HPDE6-E6E7 (cell line): ENCODE data around the gene GIMAP8.

Experiments
- DNase-seq: peaks from one replicate; pipeline ENCODE4 v3.0.0; 2011; ENCODE audit warnings: missing footprints; ENCODE audit errors: extremely low spot score

Gene GIMAP8

DNA sequence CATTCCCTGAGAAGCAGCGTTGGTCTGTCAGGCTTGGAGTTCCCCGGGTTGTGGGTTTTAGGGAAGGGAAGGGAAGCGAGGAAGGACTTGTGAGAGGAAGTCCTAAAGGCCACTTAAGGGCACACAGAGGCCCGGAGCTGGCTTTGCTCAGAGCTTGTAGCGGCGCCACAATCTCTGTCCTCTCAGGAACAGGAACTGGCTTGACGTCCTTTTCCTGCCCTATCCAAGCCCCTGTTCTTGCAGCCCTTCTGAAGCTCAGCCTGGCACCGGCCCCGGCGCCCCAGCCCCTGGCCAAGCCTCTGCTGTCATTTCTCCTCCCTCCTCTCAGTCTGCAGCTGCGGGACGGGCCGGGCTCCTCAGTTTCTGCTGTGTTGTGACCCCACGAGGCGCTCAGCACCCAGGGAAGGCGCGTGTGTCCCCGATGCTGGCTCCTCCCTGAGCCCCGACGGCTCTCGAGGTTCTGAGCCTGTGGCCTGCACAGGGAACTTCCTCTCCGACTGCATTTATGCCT is at the start of gene GIMAP8:
Gene GIMAP8, plus strand, starts transcription at position 140 of the 511 bp plus-strand sequence. CDS start 16,069 bp downstream, outside the sequence.
- DNase-seq = no peak

DNA sequence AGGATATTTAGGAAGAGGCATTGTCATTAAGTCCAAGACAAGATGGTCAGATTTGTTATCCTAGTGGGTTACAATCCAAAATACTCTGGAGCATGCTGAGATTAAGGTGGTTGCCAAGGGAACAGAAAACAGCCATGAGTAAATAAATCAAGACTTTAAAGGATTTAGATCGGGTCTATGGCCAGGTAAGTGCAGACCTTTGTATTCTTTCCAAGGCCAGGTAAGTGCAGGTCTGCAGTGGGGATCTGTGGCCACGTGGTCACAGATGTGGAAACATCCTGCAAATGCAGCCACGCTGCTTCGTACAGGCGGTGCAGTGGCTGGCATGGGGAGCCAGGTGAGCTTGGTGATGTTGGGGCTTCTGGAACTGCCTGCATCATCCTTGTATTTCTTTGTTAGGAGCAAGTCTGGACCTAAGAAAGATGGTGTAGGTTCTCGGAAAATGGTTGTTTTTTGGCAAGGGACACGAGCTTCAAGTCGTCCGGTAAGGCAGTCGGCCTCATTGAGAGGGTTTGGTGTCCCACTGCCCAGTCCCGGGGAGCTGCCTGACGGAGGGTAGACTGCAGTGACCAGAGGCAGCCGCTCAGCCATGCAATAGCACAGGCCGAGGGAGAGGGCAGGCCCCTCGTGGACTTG is 49.5 kb upstream of the GIMAP8 start:
- no peak for DNase-seq

DNA sequence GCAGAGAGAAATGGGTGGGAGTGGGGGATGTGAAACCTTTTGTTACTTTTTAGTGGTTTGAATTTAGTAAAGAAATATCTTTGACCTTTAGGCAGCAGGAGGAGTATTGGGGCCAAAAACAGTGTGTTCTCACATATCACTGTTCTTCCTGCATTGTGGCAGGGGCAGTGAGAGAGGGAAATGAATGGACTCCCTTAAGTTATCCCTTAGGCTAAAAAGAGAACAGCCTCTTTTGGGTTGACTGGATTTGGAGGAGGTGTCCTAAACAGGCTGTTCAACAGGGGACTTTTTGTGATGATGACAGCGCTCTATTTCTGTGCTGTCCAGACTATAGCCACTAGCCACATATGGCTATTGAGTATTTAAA is 49.0 kb upstream of the GIMAP8 start:
- DNase-seq = no peak

DNA sequence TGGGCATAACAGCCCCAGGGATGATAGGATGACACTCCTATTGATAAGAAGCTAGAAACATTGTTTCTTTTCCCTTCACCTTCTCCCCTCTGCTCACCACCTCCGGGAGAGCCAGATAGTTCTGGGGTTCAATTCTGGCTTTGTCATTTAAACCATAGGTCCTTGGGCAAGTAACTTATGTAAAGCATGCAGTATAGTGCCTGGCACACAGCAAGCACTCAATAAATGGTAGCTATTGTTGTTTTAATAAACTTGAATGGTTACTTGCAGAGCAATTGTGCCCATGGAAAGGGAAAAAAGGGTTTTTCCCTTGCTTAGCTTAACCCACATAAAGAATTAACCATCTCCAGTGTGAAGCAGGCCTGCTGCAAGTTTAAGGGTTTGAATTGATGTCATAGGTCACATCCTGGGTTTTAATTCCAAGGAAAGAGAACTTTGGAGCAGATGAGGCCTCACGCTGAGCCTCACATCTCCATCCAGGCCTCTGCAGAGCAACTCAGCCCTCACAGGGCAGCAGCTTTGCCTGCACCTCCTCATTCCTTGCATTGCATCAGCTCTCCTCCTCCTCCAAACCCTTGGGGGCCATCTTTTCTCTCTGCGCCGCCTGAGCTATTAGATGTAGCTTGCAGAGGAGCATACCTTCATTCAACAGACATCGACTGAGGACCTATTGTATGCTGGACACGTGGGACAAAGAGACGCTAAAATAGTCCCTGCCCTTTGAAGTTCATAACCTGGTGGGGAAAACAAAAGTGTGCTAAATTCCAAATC is 48.4 kb upstream of the GIMAP8 start:
- DNase-seq = no peak

DNA sequence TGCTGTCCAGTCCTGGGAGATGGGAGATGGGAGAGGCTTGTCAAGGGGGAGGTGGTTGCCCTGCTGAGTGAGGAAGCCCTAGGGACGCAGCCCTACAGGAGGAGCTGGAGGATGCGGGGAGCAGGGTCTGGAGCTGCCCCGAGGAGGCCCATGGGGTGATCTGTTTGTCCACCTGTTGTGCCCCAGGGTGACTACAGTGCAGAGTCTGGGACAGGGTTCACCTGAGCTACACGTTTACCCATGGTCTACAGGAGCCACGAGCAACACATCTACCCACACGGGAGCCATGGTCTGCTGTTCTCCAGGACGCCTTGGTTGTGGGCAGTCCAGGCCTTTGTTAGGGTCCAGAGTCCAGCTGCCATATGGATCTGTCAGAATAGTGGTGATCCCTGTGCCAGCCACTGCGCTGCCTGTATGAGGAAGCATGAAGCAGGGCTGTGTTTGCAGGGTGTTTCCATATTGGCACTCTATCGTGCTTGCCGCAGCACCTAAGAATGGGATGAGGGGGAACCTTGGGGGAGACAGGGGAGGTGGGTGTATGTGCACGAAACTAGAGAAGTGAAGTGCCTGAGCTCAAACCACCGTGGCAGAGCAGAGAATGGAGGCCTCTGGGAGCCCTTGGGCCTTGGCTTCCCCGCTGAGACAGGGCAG is 47.6 kb upstream of the GIMAP8 start:
- no peak for DNase-seq

DNA sequence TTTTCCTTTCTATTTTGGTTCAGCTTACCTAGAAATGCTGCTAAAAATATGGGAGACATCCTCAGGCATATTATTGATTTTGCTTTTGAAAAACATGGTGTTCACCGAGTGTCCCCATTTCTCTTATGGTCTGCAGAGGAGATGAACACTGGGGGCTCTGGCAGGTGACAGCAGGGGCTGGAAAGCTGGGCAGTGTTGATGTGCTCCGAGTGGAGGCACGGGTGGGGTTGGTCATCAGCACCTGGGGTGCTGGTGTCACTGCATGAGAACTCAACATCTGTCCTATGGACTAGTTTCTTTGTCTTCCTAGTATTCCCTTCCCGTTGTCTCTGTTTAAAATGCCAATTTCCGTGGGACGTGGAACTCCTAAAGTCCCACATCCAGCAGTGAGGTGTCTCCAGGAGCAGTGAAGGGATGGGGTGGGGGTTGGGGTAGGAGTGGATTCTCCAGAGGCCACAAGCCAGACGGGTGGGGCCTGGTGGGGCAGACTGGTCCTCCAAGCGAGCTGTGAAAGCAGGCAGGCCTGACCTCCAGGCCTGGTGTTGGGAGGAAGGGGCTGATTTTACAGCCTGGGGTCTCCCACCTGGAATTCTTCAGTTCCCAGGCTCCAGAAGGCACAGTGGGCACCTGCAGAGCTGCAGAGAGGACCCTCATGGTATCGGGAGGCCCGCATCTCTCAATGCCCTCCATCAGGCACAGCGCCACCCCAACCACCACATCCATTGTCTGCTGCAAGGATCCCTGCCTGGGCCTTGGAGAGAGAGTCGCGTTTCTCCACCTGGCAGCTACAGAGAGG is 46.9 kb upstream of the GIMAP8 start:
- DNase-seq = no peak

DNA sequence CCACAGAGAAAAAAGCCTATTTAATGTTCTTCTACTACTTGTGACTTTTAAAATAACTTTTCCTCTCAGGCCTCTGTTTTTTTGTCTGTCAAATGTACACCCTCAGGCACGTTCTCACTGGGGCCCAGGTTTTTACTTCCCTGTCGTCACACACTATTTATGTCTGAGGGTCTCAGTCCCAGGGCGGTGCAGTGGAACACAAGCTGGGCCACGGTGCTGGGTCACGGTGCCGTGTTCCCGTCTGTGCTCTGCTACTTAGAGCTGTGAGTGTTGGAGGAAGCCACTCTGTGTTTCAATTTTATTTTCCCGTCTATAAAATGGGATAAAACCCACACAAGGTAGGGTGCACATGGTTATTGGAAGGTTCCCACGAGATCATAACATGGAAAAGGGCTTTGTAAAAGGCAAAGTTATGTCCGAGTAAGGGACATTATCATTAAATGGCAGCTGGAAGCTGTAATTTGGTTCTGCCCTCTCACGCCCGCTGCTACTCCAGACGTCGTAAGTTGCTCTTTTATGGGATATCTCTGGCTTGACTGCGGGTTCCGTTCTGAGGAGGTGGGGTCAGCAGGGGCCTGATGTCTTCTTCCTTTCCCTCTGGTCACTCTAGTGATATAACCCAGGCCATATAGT is 46.1 kb upstream of the GIMAP8 start:
- no peak for DNase-seq

DNA sequence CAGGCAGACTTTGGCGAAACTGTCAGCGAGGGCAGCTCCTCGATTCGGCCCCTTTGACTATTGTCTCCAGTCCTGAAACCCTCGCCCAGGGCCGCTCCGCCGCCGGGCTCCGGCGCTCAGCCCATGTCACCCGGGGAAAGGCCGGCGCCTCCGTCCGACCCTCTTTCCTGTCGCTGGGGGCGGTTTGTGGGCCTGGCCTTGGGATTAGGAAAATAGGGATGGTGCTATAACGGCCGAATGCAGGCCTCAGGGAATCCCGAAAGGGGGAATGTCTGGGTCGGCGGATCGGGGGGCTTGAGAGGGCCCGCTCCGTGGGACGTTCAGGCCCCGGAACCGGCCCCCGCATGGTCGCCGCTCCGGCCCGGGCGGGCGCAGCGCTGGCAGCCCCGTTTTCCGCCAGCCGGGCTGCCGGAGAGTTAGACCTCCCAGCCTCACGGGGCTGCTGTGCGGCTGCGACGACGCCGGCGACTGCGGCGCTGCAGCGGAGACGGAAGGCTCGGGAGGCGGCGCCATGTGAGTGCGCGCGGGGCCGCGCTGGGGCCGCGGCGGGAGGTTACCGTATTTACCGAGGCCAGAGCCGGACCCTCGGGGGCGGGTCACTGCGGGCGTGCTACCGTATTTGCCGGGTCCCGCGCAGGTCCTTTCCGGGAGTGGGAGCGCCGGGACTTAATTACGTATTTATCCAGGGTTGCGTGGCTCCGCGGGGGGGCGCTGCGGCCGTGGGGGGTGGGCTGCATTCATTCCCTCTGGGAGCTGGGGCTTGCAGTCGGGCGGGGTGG is 45.4 kb upstream of the GIMAP8 start:
- peak; percentile 77 for DNase-seq

DNA sequence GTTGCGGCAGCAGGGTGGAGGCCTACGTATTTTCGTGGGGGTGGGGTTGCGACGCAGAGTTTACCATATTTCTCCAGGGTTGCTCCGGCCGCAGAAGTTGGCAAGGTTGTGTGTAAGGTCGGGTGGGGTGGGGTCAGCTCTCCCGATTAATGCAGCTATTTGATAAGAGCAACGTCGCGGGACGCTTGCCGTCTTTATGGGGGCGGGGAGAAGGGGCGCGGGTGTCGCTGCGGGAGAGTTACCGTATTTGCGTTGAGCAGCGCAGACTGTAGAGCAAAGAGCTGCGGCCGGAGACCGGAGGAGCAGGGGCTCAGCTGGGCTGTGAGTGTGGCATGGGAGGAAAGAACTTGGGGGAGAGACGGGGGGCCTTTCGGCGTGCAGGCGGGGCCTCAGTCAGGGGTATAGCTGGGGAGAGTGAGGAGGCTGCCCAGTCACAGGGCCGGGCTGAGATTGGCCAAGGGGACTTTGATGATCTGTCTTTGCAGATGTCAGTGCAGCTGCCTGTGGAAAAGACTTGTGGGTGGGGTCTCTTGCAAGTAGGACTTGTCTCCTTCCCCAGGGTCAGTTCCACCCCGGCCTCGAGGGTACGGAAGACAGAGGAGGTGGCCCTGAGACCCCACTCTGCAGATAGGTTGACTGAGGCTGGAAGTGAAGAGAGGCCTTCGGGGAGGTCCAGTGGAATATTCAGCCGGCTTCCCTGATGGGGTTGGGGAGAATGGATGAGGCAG is 44.7 kb upstream of the GIMAP8 start:
- DNase-seq = no peak

DNA sequence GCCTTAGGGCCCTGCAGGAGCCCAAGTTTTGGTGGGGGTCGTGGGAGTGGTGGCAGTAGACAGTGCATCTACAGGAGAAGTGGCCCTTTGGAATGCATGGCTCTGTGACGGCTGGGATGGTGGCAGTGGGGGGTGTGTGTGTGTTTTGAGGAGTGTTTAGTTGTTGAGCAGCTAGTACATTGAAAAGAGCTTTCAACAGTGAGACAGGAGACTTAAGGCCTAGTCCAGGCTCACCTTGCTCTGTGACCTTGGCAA is 44.2 kb upstream of the GIMAP8 start:
- no peak for DNase-seq

DNA sequence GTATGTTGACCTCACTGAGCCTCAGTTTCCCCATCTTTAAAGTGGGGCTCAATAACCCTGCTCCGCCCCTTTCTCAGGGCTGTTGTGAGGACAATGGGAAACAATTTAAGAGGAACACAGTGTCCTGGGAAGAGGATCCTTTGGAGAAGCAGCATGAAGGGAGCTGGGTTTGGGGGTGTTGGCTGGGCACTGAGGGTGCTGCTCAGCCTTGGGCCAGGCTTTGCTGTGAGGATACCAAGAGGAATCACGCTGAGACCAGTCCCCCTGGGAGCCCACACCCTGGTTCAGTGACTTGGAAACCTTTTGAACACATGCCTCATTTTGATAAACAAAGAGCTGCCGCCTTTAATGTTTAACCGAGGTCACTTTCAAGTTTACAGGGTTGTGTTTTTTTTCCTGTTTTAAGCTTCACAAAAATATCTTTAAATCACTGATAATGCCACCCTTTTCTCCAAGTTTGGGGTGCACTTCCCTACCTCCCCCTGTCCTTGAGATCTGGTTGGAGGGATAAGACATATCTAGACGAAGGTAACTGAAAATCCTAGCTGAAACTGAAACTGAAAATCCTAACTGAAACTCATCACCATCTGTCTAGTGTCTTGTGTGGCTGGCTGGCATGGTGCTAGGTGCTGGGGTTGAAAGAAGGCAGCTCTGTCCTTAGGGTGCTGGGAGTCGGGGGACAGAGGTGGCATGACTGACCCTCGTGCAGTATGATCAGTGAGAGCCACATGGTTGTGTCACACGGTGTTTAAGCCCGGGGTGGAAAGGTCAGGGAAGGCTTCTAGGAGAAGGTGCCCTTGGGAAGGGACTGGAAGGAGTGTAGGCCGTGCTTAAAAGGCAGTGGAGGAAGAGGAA is 43.6 kb upstream of the GIMAP8 start:
- DNase-seq = no peak

DNA sequence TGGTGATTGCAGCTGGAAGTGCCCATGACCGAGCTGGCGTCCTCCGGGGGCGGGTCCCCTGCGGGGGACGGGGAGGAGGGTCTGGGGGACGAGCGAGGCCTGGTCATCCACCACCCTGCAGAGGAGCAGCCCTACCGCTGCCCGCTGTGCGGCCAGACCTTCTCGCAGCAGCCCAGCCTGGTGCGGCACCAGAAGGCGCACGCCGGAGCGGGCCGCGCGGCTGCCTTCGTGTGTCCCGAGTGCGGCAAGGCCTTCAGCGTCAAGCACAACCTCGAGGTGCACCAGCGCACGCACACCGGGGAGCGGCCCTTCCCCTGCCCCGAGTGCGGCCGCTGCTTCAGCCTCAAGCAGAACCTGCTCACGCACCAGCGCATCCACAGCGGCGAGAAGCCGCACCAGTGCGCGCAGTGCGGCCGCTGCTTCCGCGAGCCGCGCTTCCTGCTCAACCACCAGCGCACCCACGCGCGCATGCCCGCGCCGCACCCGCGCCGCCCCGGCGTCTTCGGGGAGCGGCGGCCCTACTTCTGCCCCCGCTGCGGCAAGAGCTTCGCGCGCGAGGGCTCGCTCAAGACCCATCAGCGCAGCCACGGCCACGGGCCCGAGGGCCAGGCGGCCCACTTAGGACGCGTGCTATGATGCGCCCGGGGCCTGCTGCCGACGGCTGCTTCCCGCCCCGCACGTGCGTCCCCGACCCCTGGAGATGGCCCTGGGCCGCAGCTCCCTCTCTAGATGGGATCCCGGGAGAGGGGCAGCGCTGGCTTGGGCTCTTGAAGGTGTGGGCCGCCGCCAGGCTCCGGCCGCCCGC is 42.6 kb upstream of the GIMAP8 start:
- DNase-seq = no peak

DNA sequence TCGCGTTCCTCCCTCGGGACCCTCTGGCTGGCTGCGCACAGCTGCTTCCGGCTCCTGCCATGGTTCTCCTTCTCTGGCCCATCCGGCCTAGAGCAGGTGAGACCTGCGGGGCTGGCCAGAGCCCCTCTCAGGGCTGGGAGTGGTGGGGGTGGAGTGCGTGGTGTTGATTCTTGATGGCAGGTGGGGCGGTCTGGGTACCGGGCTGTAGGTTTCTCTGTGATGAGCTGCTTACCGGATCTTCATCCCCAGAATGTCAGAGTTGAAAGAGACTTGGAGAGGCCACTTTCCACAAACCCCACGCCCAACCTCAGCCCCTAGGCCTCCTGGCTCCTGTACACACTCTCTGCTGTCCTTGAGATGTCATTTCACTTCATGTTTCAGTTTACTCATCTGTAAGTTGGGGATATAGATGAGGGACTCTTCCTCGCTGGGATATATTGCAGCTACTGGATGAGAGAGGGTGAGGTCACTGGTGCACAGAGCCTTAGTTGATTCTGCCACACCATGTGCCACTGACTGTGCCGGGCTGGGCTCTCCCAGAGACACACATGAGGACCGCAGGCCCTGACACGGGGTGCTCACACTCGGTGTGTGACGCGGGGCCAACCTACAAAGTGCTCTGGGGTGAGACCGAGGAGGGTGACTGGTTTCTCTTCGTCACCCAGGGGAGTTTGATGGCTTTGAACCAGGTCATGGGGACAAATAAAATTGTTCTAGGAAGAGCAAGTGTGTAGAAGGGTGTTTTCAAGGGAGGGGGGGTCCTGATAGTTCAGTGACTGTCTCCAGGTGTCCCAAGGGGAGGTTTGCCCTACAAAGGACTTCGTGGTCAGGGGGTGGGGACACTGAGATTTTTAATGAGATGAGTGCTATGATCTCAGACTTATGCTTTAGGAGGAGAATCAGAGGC is 41.8 kb upstream of the GIMAP8 start:
- DNase-seq = no peak

DNA sequence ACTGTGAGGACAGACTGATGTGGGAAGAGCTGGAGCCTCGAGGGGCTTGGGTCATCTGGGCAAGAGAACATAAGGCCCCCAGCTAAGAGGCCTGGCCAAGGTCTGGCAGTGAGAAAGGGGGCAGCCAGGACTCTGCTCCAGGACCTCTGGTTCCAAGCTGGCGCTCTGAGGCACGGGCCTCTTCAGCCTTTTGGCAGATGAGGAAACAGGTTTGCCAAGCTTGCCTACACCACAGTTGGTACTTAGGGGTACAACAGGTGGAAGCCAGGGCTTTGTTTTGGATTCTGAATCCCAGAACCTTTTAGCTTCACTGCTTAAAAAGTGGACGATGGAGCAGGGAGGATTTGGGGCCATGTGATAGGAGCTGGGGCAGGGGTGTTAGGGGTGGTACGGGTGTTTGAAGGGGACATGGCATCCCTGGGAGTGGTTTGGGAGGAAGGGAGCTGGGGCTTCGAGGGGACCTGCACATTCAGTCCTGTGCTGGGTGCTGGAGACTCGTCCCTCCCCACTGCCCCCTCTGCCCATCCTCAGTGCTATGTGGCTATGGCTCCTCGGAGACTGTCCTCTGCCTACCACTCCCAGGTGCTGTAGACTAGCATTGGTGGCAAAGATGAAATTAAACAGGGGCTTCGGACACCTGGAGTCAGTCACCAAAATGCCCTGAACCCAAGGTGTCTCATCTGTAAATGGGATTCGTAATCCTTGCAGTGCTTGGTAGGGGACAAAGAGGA is 41.0 kb upstream of the GIMAP8 start:
- no peak for DNase-seq

DNA sequence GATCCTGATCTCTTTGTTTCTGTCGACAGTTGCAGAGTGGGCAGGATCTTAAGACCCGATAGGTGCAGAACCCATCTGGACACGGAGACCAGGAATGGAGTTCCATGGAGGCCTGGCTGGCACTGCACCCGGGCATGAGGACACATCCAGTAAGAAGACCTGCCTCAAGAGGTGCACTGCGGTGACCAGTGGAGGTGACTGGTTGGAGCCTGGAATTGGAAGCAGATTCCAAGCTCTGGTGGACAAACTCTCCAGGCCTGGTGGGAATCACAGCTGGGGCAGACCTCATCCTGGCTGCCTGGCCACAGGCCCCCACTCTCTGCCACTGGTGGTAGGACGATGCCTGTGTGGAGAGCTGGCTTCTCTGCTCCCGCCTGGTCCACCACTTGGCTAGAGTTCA is 40.3 kb upstream of the GIMAP8 start:
- no peak for DNase-seq

DNA sequence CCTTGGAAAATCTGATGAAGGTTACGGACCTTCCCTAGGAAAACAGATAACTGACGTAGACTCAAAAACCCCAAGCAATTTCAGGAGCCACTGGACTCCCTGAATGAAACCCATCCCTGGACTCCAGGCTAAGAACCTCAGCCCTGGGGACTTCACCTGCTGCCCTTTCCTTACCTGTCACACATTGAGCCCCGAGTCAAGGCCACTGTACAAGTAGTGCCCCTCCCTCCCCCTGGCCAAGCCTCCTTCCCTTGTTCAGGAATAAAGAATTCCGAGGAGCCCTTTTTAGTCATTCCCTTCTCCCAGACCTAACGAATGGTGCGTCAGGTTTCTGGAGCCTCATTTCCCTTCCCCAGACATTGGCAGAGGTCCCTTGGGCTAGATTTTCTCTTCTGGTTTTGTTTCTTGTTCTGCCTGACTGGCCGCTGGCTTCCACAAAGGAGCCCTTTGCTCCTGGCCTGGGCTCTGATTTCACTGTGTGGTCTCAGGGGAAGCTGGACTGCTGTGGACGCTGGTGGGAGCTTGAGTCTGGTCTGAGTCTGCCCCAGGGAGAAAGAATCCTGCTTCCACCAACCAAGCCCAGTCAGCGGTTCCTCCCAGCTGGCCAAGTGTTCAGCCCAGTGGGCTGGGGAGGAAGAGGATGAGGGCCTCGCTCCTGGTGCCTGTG is 39.6 kb upstream of the GIMAP8 start:
- no peak for DNase-seq
